Transverse colon (tissue), 4 donors: Measurements from ENCODE around the gene UBE2L3. TPM values are rescaled to one million over a fixed set of nuclear protein-coding genes. Genes with fewer than 3 reads are reported as not detected.

Experiments used
- DNase-seq: peaks from one replicate; pipeline ENCODE4 v3.0.0-alpha.2; 2019
- H3K27ac ChIP-seq, 4 donors: fragments of 200-600 bp; sonication (generic); 2 replicates each; pipeline ENCODE4 v1.5.1; 2016 to 2018; ENCODE audit warnings: inconsistent platforms in 4 of 4
- H3K27me3 ChIP-seq: fragments of 200-600 bp; sonication (generic); 2 replicates; pipeline ENCODE4 v1.5.1; 2017; ENCODE audit warnings: inconsistent platforms
- H3K36me3 ChIP-seq, 4 donors: fragments of 200-600 bp; sonication (generic); 2 replicates each; pipeline ENCODE4 v1.5.1; 2017 to 2019; ENCODE audit warnings: inconsistent platforms in 4 of 4
- H3K4me1 ChIP-seq, 4 donors: fragments of 200-600 bp; sonication (generic); 2 replicates each; pipeline ENCODE4 v1.5.1; 2017 to 2020; ENCODE audit warnings: inconsistent platforms in 4 of 4
- H3K4me3 ChIP-seq, 4 donors: fragments of 200-600 bp; sonication (generic); 1 replicate in 1 of 4; 2 replicates in 3 of 4; pipeline versions ENCODE4 v1.5.1 to v1.6.1; 2017 to 2019; ENCODE audit warnings: inconsistent platforms in 4 of 4
- H3K9me3 ChIP-seq, 2 donors: fragments of 200-600 bp; sonication (generic); 2 replicates each; pipeline ENCODE4 v1.5.1; 2017 to 2019; ENCODE audit warnings: inconsistent platforms in 2 of 2
- EP300 ChIP-seq: sonication (generic); formaldehyde crosslinking; IDR thresholded peaks from one replicate; pipeline ENCODE4 v1.6.1; 2017; ENCODE audit warnings: antibody characterized with exemption, low read depth
- POLR2A ChIP-seq: fragments of 450-650 bp; IDR thresholded peaks from one replicate; pipeline ENCODE4 v1.6.1; 2016; ENCODE audit warnings: antibody characterized with exemption, mild to moderate bottlenecking, moderate library complexity
- POLR2AphosphoS5 ChIP-seq, 3 donors: sonication (generic); formaldehyde crosslinking; IDR thresholded peaks; one replicate each; pipeline ENCODE4 v1.6.1; 2016; ENCODE audit warnings: antibody characterized with exemption in 3 of 3
- WGBS, 2 donors: methylation state at CpG; one replicate each; pipeline ENCODE4 v1.1.5; 2018; ENCODE audit warnings: low coverage in 1 of 2; 5-methylcytosine and 5-hydroxymethylcytosine counted together
- in situ Hi-C, 4 donors: fragments of 200-750 bp; cut with MboI; loops; one replicate each; pipeline versions ENCODE4 v1.15.0 to v1.15.1; 2017; ENCODE audit warnings: low sequenced_read_pairs in 3 of 4, low pct_ligation_motif_present in 1 of 4, low pct_unique_long_range_greater_than_20kb in 1 of 4
- intact Hi-C: fragments of 100-400 bp; cut with DNase I; formaldehyde crosslinking; loops from one replicate; pipeline ENCODE4 v1.15.1; 2023; ENCODE audit warnings: low total_unique reads
- total RNA-seq, 4 donors: library from RNA; depleted of rRNA; stranded (reverse); fragments of >200 nt; gene quantifications; one replicate each; pipeline ENCODE4 v1.1.0, GENCODE V29; 2016
- TF ChIP-seq, protein P1 (sequence below), 5 experiments: fragments of 200-600 bp in 3 of 5; fragments of 450-650 bp in 2 of 5; sonication (generic) in 3 of 5; IDR thresholded peaks; 1 replicate in 2 of 5; 2 replicates in 3 of 5; pipeline ENCODE4 v1.5.1; 2016 to 2017; ENCODE audit warnings: antibody characterized with exemption in 5 of 5, inconsistent platforms in 3 of 5, mild to moderate bottlenecking in 2 of 5, moderate library complexity in 1 of 5

The UBE2L3 gene
- total RNA-seq, 4 donors from 2014 or later = 21.9 to 48.7 (median 33.5) TPM

DNA sequence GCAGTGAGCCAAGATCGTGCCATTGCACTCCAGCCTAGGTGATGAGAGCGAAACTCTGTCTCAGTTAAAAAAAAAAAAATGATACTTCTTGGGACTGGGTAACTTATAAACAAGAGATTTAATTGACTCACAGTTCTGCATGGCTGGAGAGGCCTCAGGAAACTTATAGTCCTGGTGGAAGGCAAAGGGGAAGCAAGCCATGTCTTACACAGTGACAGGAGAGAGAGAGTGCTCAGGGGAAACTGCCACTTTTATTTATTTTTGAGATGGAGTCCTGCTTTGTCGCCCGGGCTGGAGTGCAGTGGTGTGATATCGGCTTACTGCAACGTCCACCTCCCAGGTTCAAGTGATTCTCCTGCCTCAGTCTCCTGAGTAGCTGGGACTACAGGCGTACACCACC, 82.8 kb downstream of the UBE2L3 start:
- 96% methylated on average over 7 of the region's 7 CpGs; no CpG with 5 or more reads in 1 of the 2 donors for WGBS, 2 donors
- Histone ChIP-seq H3K4me3 (no peak overlapping the region), H3K27ac (no peak overlapping the region), H3K27me3 (no peaks in the 10 kb centered on the region), H3K36me3 (no peaks in the 10 kb centered on the region), H3K4me1 (peaks cover 13 to 23% (median 15%) of the 10 kb centered on the region in 4 donors), H3K9me3 (no peaks in the 10 kb centered on the region)
- in situ Hi-C loops = loop anchor here in 1 of 4 donors (5.0 kb wide), 1 partner anchor 52 kb away; no protein-coding TSS in a partner anchor
- no peak for DNase-seq
- intact Hi-C loops = loop anchor here (5.0 kb wide), 1 partner anchor 957 kb away; no protein-coding TSS in a partner anchor
- no peak for TF ChIP-seq POLR2A

DNA sequence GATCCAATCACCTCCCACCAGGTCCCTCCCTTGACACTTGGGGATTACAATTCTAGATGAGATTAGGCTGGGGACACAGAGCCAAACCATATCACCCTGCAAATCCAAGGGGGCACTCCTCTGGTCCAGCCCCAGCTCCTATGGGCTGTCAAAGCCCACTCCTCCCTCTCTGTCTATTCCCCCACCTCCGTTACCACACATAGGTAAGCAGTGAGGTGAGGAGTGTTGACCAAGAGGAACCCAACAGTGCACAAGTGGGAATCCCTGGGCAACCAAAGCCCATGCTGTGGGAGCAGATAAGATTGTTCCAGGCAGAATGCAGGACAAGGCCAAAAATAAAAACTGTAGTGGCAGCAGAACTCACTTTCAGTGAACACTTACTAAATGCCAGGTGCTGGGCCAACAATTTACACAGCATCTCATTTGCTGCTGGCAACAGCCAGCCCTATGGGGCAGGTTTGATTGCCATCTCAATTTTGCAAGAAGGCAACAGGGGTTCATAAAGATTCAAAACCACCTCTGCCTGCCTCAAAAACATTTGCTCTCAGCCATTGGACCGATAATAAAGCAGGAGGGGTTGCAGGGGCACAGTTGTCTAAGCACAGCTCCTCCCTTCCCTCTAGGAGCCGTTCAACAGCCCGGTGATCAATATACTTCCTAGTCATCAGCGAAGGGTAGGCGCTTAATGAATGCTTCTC, 83.5 kb downstream of the UBE2L3 start:
- Histone ChIP-seq H3K4me3 (peak overlapping the region in 2 of 4 donors; percentile 42 to 55), H3K4me1 (peaks cover 13 to 23% (median 15%) of the 10 kb centered on the region in 4 donors)

DNA sequence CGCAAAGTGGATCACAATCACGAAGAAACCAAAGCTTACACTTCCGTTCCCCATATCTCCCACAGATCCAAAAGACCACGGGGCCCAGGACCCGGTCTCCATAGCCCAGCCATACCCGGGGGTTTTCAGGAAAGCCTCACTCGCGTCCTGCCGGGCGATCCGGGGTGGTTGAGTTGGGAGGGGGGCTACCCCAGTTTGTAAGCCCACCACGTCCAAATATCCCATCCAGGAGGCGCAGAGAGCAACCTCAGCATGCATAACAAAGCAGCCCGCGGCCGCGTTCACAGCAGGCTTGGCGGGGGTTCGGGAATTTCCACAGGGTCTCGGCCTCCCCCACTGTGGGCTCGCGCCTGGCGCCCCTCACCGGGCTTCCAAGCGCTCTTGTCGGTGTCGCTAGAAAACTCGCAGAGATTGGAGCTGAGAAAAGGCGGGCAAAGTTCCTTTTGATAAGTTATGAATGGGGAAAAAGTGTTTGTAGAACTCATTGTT, 84.1 kb downstream of the UBE2L3 start:
- H3K36me3 ChIP-seq = no peaks in the 10 kb centered on the region
- 0% methylated on average over 29 of the region's 29 CpGs; no CpG with 5 or more reads in 1 of the 2 donors for WGBS, 2 donors
- TF ChIP-seq, protein P1, sequence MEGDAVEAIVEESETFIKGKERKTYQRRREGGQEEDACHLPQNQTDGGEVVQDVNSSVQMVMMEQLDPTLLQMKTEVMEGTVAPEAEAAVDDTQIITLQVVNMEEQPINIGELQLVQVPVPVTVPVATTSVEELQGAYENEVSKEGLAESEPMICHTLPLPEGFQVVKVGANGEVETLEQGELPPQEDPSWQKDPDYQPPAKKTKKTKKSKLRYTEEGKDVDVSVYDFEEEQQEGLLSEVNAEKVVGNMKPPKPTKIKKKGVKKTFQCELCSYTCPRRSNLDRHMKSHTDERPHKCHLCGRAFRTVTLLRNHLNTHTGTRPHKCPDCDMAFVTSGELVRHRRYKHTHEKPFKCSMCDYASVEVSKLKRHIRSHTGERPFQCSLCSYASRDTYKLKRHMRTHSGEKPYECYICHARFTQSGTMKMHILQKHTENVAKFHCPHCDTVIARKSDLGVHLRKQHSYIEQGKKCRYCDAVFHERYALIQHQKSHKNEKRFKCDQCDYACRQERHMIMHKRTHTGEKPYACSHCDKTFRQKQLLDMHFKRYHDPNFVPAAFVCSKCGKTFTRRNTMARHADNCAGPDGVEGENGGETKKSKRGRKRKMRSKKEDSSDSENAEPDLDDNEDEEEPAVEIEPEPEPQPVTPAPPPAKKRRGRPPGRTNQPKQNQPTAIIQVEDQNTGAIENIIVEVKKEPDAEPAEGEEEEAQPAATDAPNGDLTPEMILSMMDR (IDR thresholded peaks at IDR 0.05) = no peak
- TF ChIP-seq POLR2AphosphoS5 (IDR thresholded peaks at IDR 0.05) (no peak), POLR2A (no peak), EP300 (no peak)
- H3K9me3 ChIP-seq = no peaks in the 10 kb centered on the region
- H3K27me3 ChIP-seq = peaks cover under 1% of the 10 kb centered on the region
- in situ Hi-C loops = loop anchor here in 1 of 4 donors (5.0 kb wide), 1 partner anchor 51 kb away; no protein-coding TSS in a partner anchor
- H3K4me1 ChIP-seq = peaks cover 13 to 21% (median 15%) of the 10 kb centered on the region in 4 donors
- peak overlapping the region; percentile 23 to 55 (median 42) for H3K4me3 ChIP-seq
- peak overlapping the region in 2 of 4 donors; percentile 43 to 56 for H3K27ac ChIP-seq
- intact Hi-C loops = loop anchor here (5.0 kb wide), 1 partner anchor 956 kb away; no protein-coding TSS in a partner anchor
- DNase-seq = no peak

More for the DNA sequence above, 83.5 kb downstream of the UBE2L3 start:
- no peaks in the 10 kb centered on the region for H3K9me3 ChIP-seq
- WGBS, 2 donors = 25% methylated on average over 6 of the region's 6 CpGs; no CpG with 5 or more reads in 1 of the 2 donors
- in situ Hi-C loops = loop anchor here in 1 of 4 donors (5.0 kb wide), 1 partner anchor 51 kb away; no protein-coding TSS in a partner anchor
- no peak overlapping the region for H3K27ac ChIP-seq
- H3K36me3 ChIP-seq = no peaks in the 10 kb centered on the region
- TF ChIP-seq EP300 (no peak), POLR2AphosphoS5 (IDR thresholded peaks at IDR 0.05) (no peak), POLR2A (no peak)
- TF ChIP-seq, protein P1 (IDR thresholded peaks at IDR 0.05) = no peak
- no peak for DNase-seq
- no peaks in the 10 kb centered on the region for H3K27me3 ChIP-seq
- intact Hi-C loops = loop anchor here (5.0 kb wide), 1 partner anchor 956 kb away; no protein-coding TSS in a partner anchor

DNA sequence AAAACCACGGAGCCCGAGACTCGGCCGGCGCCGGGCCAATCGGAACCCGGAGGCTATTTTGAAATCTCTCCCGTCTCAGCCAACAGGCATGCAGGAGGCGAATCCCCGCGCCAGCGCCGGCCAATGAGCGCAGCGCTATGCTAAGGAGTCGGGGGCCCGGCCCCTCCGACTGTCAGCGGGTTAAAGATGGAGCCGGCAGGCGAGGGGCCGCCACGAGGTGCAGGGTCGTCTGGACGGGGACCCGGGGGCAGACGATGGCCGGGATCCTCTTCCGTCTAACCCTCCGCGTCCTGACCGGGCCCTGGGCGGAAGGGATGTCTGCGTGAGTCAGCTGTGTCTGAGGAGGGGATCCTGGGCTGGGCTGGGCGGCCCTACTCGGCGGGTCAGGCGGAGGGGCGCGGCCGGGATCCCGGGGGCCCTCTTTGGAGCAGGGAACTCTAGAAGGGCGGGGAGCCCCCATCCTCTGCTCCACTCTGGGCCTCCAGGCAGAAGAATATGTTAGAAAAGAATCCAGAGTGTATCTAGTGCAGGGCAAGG, 84.6 kb downstream of the UBE2L3 start:
- 1% methylated on average over 29 of the region's 44 CpGs; no CpG with 5 or more reads in 1 of the 2 donors for WGBS, 2 donors
- TF ChIP-seq, protein P1 (IDR thresholded peaks at IDR 0.05) = no peak
- TF ChIP-seq POLR2A = no peak
- TF ChIP-seq EP300 = no peak
- TF ChIP-seq POLR2AphosphoS5 (IDR thresholded peaks at IDR 0.05) = no peak
- in situ Hi-C loops (loop anchor here in 1 of 4 donors (5.0 kb wide), 1 partner anchor 50 kb away; no protein-coding TSS in a partner anchor), intact Hi-C loops (loop anchor here (5.0 kb wide), 1 partner anchor 955 kb away; no protein-coding TSS in a partner anchor)
- H3K4me1 ChIP-seq = peaks cover 13 to 23% (median 16%) of the 10 kb centered on the region in 4 donors
- peak overlapping the region; percentile 8 to 56 (median 34) for H3K27ac ChIP-seq
- DNase-seq = peak; percentile 86
- H3K4me3 ChIP-seq = peak overlapping the region; percentile 32 to 55 (median 42)
- no peaks in the 10 kb centered on the region for H3K9me3 ChIP-seq
- H3K36me3 ChIP-seq = no peaks in the 10 kb centered on the region
- H3K27me3 ChIP-seq = peaks cover 3% of the 10 kb centered on the region
